ENCODE data around the gene RPH3AL. TPM values are rescaled to one million over a fixed set of nuclear protein-coding genes. Genes with fewer than 3 reads are reported as not detected.
A peak's percentile ranks its signal among the peaks of the same experiment; 100 is the strongest.

The RPH3AL gene
- total and polyA plus RNA-seq, 2 of the 8 experiments (the other 6 are each of a cell fraction or from before 2014, with no cell fraction given), result 5.6 to 5.8 TPM

- H3K36me3 ChIP-seq (ENCODE audit: control insufficient read depth in 2 of 4, insufficient read depth in 4 of 4, low read length in 3 of 4), result no peaks in the 10 kb centered on the region; a peak in 1 of 8 replicates
- no peaks in the 10 kb centered on the region for H3K79me2 ChIP-seq (ENCODE audit: control insufficient read depth in 1 of 2, insufficient read depth in 2 of 2, low read length in 2 of 2)
- no peak overlapping the region for H2BK20ac ChIP-seq (ENCODE audit: low read length)
- ChIA-PET POLR2A (ENCODE audit: partially characterized antibody) (interaction anchor here (0.7 to 1.5 kb wide), 4 partner anchors 11 to 64 kb away, joined by 3 read pairs; no protein-coding TSS in a partner anchor), CTCF (ENCODE audit: partially characterized antibody) (interaction anchor here (0.7 to 1.4 kb wide), 4 partner anchors 10 to 84 kb away, joined by 3 to 5 read pairs (median 4); no protein-coding TSS in a partner anchor)
- H3K4me1 ChIP-seq (replicated peaks in 1 of 4; ENCODE audit: control insufficient read depth in 3 of 4, insufficient read depth in 4 of 4, low read length in 3 of 4), result no peaks in the 10 kb centered on the region
- no peak overlapping the region for H4K91ac ChIP-seq (replicated peaks; ENCODE audit: insufficient read length, low read length)
- H3K23me2 ChIP-seq (ENCODE audit: low read depth, low read length), result peaks cover 4% of the 10 kb centered on the region
- H2BK5ac ChIP-seq (ENCODE audit: low read depth, low read length), result no peak overlapping the region
- H4K5ac ChIP-seq (ENCODE audit: insufficient read length, low read depth, low read length), result no peak overlapping the region
- no peak overlapping the region for H2AFZ ChIP-seq (ENCODE audit: low read length)
- WGBS, 2 experiments (ENCODE audit: extremely low coverage in 1 of 2, insufficient coverage in 1 of 2, insufficient read length in 1 of 2, insufficient replicate concordance in 2 of 2, low coverage in 1 of 2, low lambda C conversion rate in 2 of 2, missing lambda C conversion rate in 1 of 2), result 90% methylated on average over 9 of the region's 9 CpGs; no CpG with 5 or more reads in 1 of the 2 experiments
- no peak overlapping the region for H3K4ac ChIP-seq (replicated peaks; ENCODE audit: insufficient read length, low read depth, low read length)
- H3K18ac ChIP-seq (ENCODE audit: extremely low read depth, low read length), result no peak overlapping the region
- no peak overlapping the region for H3K4me2 ChIP-seq (ENCODE audit: insufficient read depth in 1 of 2, low read depth in 2 of 2, low read length in 2 of 2)
- 0 out of 2 replicates have a peak overlapping the region, but pooled peaks have one; percentile 60 for H2BK12ac ChIP-seq (ENCODE audit: low read depth, low read length)
- H2BK120ac ChIP-seq (replicated peaks; ENCODE audit: low read depth, low read length), result no peak overlapping the region
- no peak overlapping the region for H3K23ac ChIP-seq (ENCODE audit: insufficient read length)
- H3K4me3 ChIP-seq (ENCODE audit: extremely low read depth in 1 of 4, insufficient read depth in 2 of 4, low read depth in 3 of 4, low read length in 4 of 4), result no peak overlapping the region
- no peaks in the 10 kb centered on the region for H3K79me1 ChIP-seq (ENCODE audit: low read depth, low read length)
- no peaks in the 10 kb centered on the region for H3K9me3 ChIP-seq (ENCODE audit: insufficient read depth in 2 of 2, low read depth in 1 of 2, low read length in 1 of 2)
- H2BK15ac ChIP-seq (ENCODE audit: low read length), result no peak overlapping the region
- no peak for DNase-seq (ENCODE audit: low read depth in 1 of 2, low spot score in 2 of 2)
- H2AK5ac ChIP-seq (ENCODE audit: low read depth, low read length), result no peak overlapping the region
- H3K27ac ChIP-seq (ENCODE audit: low read depth, low read length), result no peak overlapping the region
- no peak overlapping the region for H3K56ac ChIP-seq (replicated peaks; ENCODE audit: insufficient read length, low read depth, low read length)
- FAIRE-seq, result no peak
- no peak overlapping the region for H3K14ac ChIP-seq (ENCODE audit: insufficient read length)
- peak overlapping the region; percentile 64 for H4K8ac ChIP-seq (ENCODE audit: extremely low read depth, insufficient read depth, low read length)
- peaks cover 0 to 7% of the 10 kb centered on the region in 2 experiments for H4K20me1 ChIP-seq (replicated peaks in 1 of 2; ENCODE audit: control insufficient read depth in 1 of 2, insufficient read depth in 2 of 2, low read length in 2 of 2)
- H3K9ac ChIP-seq (replicated peaks in 1 of 4; ENCODE audit: extremely low read depth in 1 of 4, low read depth in 3 of 4, low read length in 3 of 4), result no peak overlapping the region
- H3K27me3 ChIP-seq (replicated peaks in 1 of 4; ENCODE audit: control insufficient read depth in 3 of 4, extremely low read depth in 1 of 4, insufficient read depth in 3 of 4, low read length in 3 of 4), result no peaks in the 10 kb centered on the region; a peak in 1 of 7 replicates
- TF ChIP-seq POU5F1 (IDR thresholded peaks at IDR 0.05; ENCODE audit: low read depth, low read length) (no peak), EP300 (IDR thresholded peaks at IDR 0.05; ENCODE audit: borderline replicate concordance in 1 of 2, low read depth in 2 of 2, low read length in 2 of 2) (no peak), SIX5 (IDR thresholded peaks at IDR 0.05; ENCODE audit: low read depth, low read length) (no peak), POLR2A (IDR thresholded peaks at IDR 0.05; ENCODE audit: control extremely low read depth in 1 of 2, low read depth in 2 of 2, low read length in 2 of 2) (no peak), TAF7 (optimal IDR thresholded peaks at IDR 0.05; ENCODE audit: borderline replicate concordance, low read depth, low read length) (no peak), RNF2 (IDR thresholded peaks at IDR 0.05; ENCODE audit: borderline replicate concordance, low read depth, low read length, missing control alignments, poor library complexity, severe bottlenecking) (no peak), CREB1 (IDR thresholded peaks at IDR 0.05) (no peak), BCL11A (IDR thresholded peaks at IDR 0.05; ENCODE audit: low read depth in 2 of 2, low read length in 2 of 2) (no peak), CTBP2 (IDR thresholded peaks at IDR 0.05; ENCODE audit: borderline replicate concordance, insufficient read depth, insufficient read length, low read length) (no peak), CBX8 (IDR thresholded peaks at IDR 0.05; ENCODE audit: borderline replicate concordance, low read depth, low read length) (no peak), CHD1 (IDR thresholded peaks at IDR 0.05; ENCODE audit: low read depth, low read length) (no peak)
Measured at GRCh38 chr17:248337-249235, 104.0 kb downstream of the RPH3AL start.

Data from H1 (cell line).